NOMO-1 (cell line): ENCODE data around the gene TOMM34.

Source experiments
- DNase-seq, 2 experiments: peaks; one replicate each; lab custom pipeline; 2025; ENCODE audit not compliant: unreplicated experiment in 2 of 2; lab: John Stamatoyannopoulos, UW

TOMM34 gene

GRCh38 chr20:44963325-44964215 is 3.4 kb upstream of the TOMM34 start:
- no peak for DNase-seq

- no peak for DNase-seq
Observed at GRCh38 chr20:44962483-44962882, 2.3 kb upstream of the TOMM34 start.

GRCh38 chr20:44961870-44962267 is 1.7 kb upstream of the TOMM34 start:
- DNase-seq: no peak

- DNase-seq: no peak
Observed at GRCh38 chr20:44961011-44961869, 1.0 kb upstream of the TOMM34 start.

- peak; percentile 24 to 33 for DNase-seq
Observed at GRCh38 chr20:44959638-44960102, 527 bp downstream of the TOMM34 start.

GRCh38 chr20:44959082-44959637 is 1.0 kb downstream of the TOMM34 start:
- peak; percentile 9 to 71 for DNase-seq

- no peak for DNase-seq
Observed at GRCh38 chr20:44958276-44958675, 1.9 kb downstream of the TOMM34 start.

- no peak for DNase-seq
Observed at GRCh38 chr20:44956410-44956809, 3.8 kb downstream of the TOMM34 start.

- peak in 1 of 2 experiments; percentile 40 for DNase-seq
Observed at GRCh38 chr20:44955270-44955669, 4.9 kb downstream of the TOMM34 start.

GRCh38 chr20:44954211-44954610 is 6.0 kb downstream of the TOMM34 start:
- no peak for DNase-seq

GRCh38 chr20:44952731-44953130 is 7.5 kb downstream of the TOMM34 start:
- DNase-seq: no peak

GRCh38 chr20:44950368-44950767 is 9.8 kb downstream of the TOMM34 start:
- no peak for DNase-seq

GRCh38 chr20:44948513-44948912 is 11.7 kb downstream of the TOMM34 start:
- no peak for DNase-seq

GRCh38 chr20:44948107-44948506 is 12.1 kb downstream of the TOMM34 start:
- DNase-seq: no peak

GRCh38 chr20:44946271-44946852 is 13.8 kb downstream of the TOMM34 start:
- DNase-seq: no peak

GRCh38 chr20:44945261-44945660 is 14.9 kb downstream of the TOMM34 start:
- no peak for DNase-seq

- DNase-seq: no peak
Observed at GRCh38 chr20:44943828-44944227, 16.4 kb downstream of the TOMM34 start.

GRCh38 chr20:44942264-44942973 is 17.8 kb downstream of the TOMM34 start:
- DNase-seq: no peak

GRCh38 chr20:44941120-44941691 is 19.0 kb downstream of the TOMM34 start:
- DNase-seq: no peak

GRCh38 chr20:44938637-44939036 is 21.6 kb downstream of the TOMM34 start:
- no peak for DNase-seq
